Psoas muscle (tissue), 8 donors: ENCODE results near the gene ZNF580. TPM values are rescaled to one million over a fixed set of nuclear protein-coding genes. Genes with fewer than 3 reads are reported as not detected.

Experiments
- ATAC-seq, 4 donors: fragments of 200-7000 bp; cut with Tn5 transposase; one replicate each; pipeline ENCODE4 v1.9.1; 2020; ENCODE audit warnings: moderate library complexity in 3 of 4, mild to moderate bottlenecking in 2 of 4
- DNase-seq, 2 donors: peaks; one replicate each; pipeline ENCODE4 v3.0.0-alpha.2; 2020
- H3K27ac ChIP-seq: fragments of 200-600 bp; one replicate; pipeline ENCODE4 v1.8.0; 2022
- H3K27me3 ChIP-seq, 3 donors: fragments of 200-600 bp in 1 of 3; one replicate each; pipeline versions ENCODE4 v1.6.1 to v1.8.0; 2013 to 2022; ENCODE audit warnings: low read length in 2 of 3, mild to moderate bottlenecking in 2 of 3, moderate library complexity in 1 of 3; ENCODE audit not compliant: insufficient read depth in 3 of 3
- H3K36me3 ChIP-seq, 2 donors: fragments of 200-600 bp in 1 of 2; one replicate each; pipeline versions ENCODE4 v1.6.1 to v1.8.0; 2013 to 2022; ENCODE audit warnings: low read depth in 1 of 2, mild to moderate bottlenecking in 1 of 2, moderate library complexity in 1 of 2; ENCODE audit not compliant: insufficient read depth in 1 of 2
- H3K4me1 ChIP-seq: fragments of 200-600 bp; one replicate; pipeline ENCODE4 v1.8.0; 2022
- H3K4me3 ChIP-seq: fragments of 200-600 bp; one replicate; pipeline ENCODE4 v1.8.0; 2022; ENCODE audit warnings: mild to moderate bottlenecking
- H3K9me3 ChIP-seq: fragments of 200-600 bp; one replicate; pipeline ENCODE4 v1.8.0; 2022
- WGBS, 3 donors: extraction: QIAGEN DNeasy Blood & Tissue Kit; methylation state at CpG; one replicate each; pipeline versions ENCODE4 v1.1.6 to v1.1.7; 2013; 5-methylcytosine and 5-hydroxymethylcytosine counted together
- intact Hi-C, 2 donors: fragments of 100-400 bp; cut with DNase I; formaldehyde crosslinking; loops; one replicate each; pipeline versions ENCODE4 v1.11.0 to v1.14.2; 2022
- polyA plus RNA-seq, 3 donors: library from polyadenylated mRNA; stranded (reverse); fragments of 200-250 nt; gene quantifications; one replicate each; pipeline ENCODE4 v1.2.3, GENCODE V29; 2013
- total RNA-seq, 4 donors: library from RNA; stranded (reverse); fragmentation: NEBNext Ultra II Directional in 2 of 4; extraction: Animal tissue kit (Norgen Biotek cat#: 25700) in 2 of 4; gene quantifications; one replicate each; pipeline versions ENCODE4 v1.2.1 to v1.2.4, GENCODE V29; 2021 to 2023
- TF ChIP-seq, protein P1 (sequence below): fragments of 200-600 bp; IDR thresholded peaks from one replicate; pipeline ENCODE4 v1.8.0; 2022; ENCODE audit warnings: antibody characterized with exemption
- donor health status: healthy with polysubstance abuse.
- donor health status: DM: no; HTN: no; CAD: no; lungs with moderate emphysema.
- donor health status: Bipolar disorder and iron deficiency.
- donor health status: healthy.
- donor health status: DM: yes; HTN: yes; CAD: no.
- donor health status: DM: no; HTN: no; CAD: no.
- donor health status: DM: no; HTN: no; CAD: no.
- donor health status: DM: yes; HTN: yes; CAD: no.

Gene ZNF580
- total and polyA plus RNA-seq, 7 donors = 5.9 to 21.1 (median 13.5) TPM

DNA sequence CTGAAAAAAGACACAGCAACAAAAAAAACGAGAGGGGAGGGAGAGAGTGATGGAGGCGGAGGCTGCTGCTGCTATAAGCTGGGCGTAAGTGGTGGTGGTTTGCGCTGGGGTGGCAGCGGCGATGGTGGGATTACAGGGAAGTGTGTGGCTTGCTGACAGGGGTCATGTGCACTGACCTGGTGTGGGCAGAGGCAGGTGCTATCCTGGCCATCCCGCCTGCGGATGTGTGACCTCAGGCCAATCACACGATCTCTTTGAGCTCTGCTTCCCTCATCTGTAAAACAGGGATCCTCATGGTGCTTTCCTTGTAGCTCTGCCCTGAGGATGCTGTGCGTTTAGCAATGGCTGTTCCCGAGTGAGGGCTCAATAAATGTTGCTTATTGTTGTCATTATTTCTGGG, 3.3 kb upstream of the ZNF580 start:
- Histone ChIP-seq H3K27ac (no peak overlapping the region), H3K27me3 (no peaks in the 10 kb centered on the region), H3K9me3 (no peaks in the 10 kb centered on the region), H3K36me3 (no peaks in the 10 kb centered on the region), H3K4me1 (peaks cover 46% of the 10 kb centered on the region), H3K4me3 (peak overlapping the region; percentile 7)
- 66 to 71% (median 67%) methylated on average over 11 of the region's 11 CpGs for WGBS, 3 donors
- TF ChIP-seq, protein P1, sequence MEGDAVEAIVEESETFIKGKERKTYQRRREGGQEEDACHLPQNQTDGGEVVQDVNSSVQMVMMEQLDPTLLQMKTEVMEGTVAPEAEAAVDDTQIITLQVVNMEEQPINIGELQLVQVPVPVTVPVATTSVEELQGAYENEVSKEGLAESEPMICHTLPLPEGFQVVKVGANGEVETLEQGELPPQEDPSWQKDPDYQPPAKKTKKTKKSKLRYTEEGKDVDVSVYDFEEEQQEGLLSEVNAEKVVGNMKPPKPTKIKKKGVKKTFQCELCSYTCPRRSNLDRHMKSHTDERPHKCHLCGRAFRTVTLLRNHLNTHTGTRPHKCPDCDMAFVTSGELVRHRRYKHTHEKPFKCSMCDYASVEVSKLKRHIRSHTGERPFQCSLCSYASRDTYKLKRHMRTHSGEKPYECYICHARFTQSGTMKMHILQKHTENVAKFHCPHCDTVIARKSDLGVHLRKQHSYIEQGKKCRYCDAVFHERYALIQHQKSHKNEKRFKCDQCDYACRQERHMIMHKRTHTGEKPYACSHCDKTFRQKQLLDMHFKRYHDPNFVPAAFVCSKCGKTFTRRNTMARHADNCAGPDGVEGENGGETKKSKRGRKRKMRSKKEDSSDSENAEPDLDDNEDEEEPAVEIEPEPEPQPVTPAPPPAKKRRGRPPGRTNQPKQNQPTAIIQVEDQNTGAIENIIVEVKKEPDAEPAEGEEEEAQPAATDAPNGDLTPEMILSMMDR = no peak
- DNase-seq (no peak), ATAC-seq (no peak)
- intact Hi-C loops = no loop called here

DNA sequence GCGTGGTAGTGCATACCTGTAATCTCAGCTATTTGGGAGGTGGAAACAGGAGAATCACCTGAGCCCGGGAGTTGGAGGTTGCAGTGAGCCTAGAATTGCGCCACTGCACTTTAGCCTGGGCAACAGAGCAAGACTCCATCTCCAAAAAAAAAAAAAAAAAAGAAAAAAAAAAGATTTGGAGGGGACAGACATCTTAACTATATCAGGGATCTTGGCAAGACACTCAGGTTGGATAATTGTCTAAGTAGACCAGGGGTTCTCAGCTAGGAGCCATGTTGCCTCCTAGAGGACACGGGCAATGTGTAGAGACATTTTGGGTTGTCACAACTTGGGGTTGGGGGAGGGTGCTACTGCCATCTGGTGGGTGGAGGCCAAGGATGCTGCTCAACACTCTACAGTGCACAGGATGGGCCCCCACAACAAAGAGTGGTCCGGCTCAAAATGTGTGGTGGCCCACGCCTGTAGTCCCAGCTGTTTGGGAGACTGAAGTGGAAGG, 1.9 kb upstream of the ZNF580 start:
- H3K4me1 ChIP-seq = peaks cover 53% of the 10 kb centered on the region
- ATAC-seq (no peak), DNase-seq (peak; percentile 60 to 70)
- H3K27me3 ChIP-seq = no peaks in the 10 kb centered on the region
- no peaks in the 10 kb centered on the region for H3K9me3 ChIP-seq
- peak overlapping the region; percentile 79 for H3K27ac ChIP-seq
- intact Hi-C loops = no loop called here
- no peaks in the 10 kb centered on the region for H3K36me3 ChIP-seq
- 77 to 83% (median 79%) methylated on average over 6 of the region's 6 CpGs for WGBS, 3 donors
- H3K4me3 ChIP-seq = peak overlapping the region; percentile 87
- TF ChIP-seq, protein P1 = peak; percentile 39

DNA sequence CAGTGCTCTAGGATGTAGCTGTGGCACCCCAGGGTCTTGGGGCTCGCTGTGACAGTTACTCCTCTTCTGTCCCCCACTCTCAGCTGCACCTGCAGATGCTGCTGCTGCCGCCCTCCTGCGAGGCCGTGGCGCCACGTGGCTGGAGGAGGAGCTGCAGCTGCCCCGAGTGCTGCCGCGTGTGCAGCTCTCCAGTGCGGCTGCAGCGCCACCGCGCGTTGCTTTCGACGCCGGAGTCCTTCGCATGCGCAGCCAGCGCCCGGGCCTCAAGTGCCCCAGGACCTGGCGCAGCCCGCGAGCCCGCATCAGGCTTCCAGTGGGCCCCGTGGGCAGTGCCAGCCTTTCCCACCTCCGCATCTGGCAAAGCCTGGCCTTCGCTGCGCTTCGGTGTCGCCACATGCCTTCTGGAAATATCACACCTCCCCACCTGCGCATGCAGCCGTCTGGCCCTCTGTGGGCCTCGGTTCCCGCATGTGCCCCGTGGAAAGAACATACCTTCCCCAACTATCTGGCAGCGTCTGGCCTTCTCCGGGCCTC, 692 bp upstream of the ZNF580 start:
- 3 to 8% (median 4%) methylated on average over 36 to 38 of the region's 38 CpGs for WGBS, 3 donors
- H3K4me1 ChIP-seq = peaks cover 57% of the 10 kb centered on the region
- ATAC-seq (peak; percentile 23 to 69 (median 62)), DNase-seq (peak; percentile 78 to 89)
- peak overlapping the region; percentile 87 for H3K4me3 ChIP-seq
- TF ChIP-seq, protein P1 = peak; percentile 45
- intact Hi-C loops = no loop called here
- H3K27me3 ChIP-seq = no peaks in the 10 kb centered on the region
- H3K36me3 ChIP-seq = peaks cover 0 to 6% of the 10 kb centered on the region in 2 donors
- H3K27ac ChIP-seq = peak overlapping the region; percentile 79
- no peaks in the 10 kb centered on the region for H3K9me3 ChIP-seq

DNA sequence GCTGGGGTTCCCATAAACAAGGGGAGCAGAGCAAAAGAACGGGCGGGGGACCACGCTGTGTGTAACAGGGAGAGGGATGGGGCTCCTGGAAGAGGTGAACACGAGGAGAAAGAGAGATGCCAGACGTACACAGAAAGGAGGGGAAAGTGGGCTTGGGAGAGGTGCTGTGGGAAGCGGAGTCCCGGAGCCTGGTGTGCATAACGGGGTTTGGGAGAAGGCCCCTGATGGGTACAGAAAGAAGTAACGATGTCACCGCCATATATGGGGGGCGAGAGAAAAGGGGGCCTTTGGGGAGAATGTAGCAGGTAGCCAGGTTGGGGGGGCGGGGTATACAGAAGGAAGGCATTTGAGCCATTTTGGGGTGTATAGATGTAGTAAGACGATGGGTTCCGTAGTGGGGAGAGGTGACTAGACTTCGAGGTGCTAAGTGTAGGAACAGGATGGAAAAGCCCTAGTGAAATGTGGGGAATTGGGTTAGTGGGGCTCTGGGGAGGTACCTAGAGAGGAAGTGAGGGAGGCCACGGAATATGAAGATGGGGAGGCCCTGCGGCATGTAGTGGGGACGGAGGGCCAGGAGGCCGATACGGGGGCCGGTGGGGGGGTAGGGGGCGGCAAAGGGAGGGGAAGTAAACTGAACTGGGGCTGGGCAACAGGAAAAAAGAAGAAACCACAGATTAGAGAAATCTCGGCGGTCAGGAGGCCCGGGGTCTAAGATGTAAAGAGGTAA, 787 bp downstream of the ZNF580 start:
- DNase-seq = no peak
- no peaks in the 10 kb centered on the region for H3K9me3 ChIP-seq
- TF ChIP-seq, protein P1 = no peak
- H3K27ac ChIP-seq = peak overlapping the region; percentile 79
- intact Hi-C loops = no loop called here
- H3K27me3 ChIP-seq = no peaks in the 10 kb centered on the region
- ATAC-seq = peak in 2 of 4 donors; percentile 1 to 6
- peak overlapping the region; percentile 87 for H3K4me3 ChIP-seq
- 2 to 3% (median 2%) methylated on average over 25 of the region's 25 CpGs for WGBS, 3 donors
- H3K4me1 ChIP-seq = peaks cover 44% of the 10 kb centered on the region
- H3K36me3 ChIP-seq = peaks cover 0 to 16% of the 10 kb centered on the region in 2 donors
